Measurements from ENCODE around the gene POU4F3. TPM values are rescaled to one million over a fixed set of nuclear protein-coding genes. Genes with fewer than 3 reads are reported as not detected.
A peak's percentile ranks its signal among the peaks of the same experiment; 100 is the strongest.

POU4F3 gene
- total RNA-seq, 1 donor from 2014 or later, result not detected

- ATAC-seq (no peak), DNase-seq (no peak)
- intact Hi-C loops (cut with micrococcal nuclease), result no loop called here
Measured at GRCh38 chr5:146337264-146337904, 1.3 kb upstream of the POU4F3 start.

GRCh38 chr5:146337928-146338327 lies 711 bp upstream of the POU4F3 start:
- intact Hi-C loops (cut with micrococcal nuclease), result no loop called here
- DNase-seq (no peak), ATAC-seq (no peak)

GRCh38 chr5:146339715-146340259 lies 1.1 kb downstream of the POU4F3 start:
- ATAC-seq (no peak), DNase-seq (no peak)
- intact Hi-C loops (cut with micrococcal nuclease), result no loop called here

- ATAC-seq (peak; percentile 69), DNase-seq (peak; percentile 73)
Measured at GRCh38 chr5:146340260-146341081, 1.8 kb downstream of the POU4F3 start.

GRCh38 chr5:146341854-146342253 lies 3.2 kb downstream of the POU4F3 start:
- DNase-seq (no peak), ATAC-seq (no peak)
- intact Hi-C loops (cut with micrococcal nuclease), result no loop called here

More at GRCh38 chr5:146340260-146341081, 1.8 kb downstream of the POU4F3 start:
- intact Hi-C loops (cut with micrococcal nuclease), result no loop called here

GRCh38 chr5:146342519-146342881 lies 3.9 kb downstream of the POU4F3 start:
- DNase-seq, result no peak
- no peak for ATAC-seq
- intact Hi-C loops (cut with micrococcal nuclease), result no loop called here

GRCh38 chr5:146342882-146343865 lies 4.5 kb downstream of the POU4F3 start:
- DNase-seq (no peak), ATAC-seq (no peak)
- intact Hi-C loops (cut with micrococcal nuclease), result no loop called here

GRCh38 chr5:146344155-146345118 lies 5.8 kb downstream of the POU4F3 start:
- no peak for ATAC-seq
- no peak for DNase-seq
- intact Hi-C loops (cut with micrococcal nuclease), result no loop called here

GRCh38 chr5:146345240-146345577 lies 6.6 kb downstream of the POU4F3 start:
- ATAC-seq (no peak), DNase-seq (no peak)
- intact Hi-C loops (cut with micrococcal nuclease), result no loop called here

GRCh38 chr5:146345578-146346366 lies 7.1 kb downstream of the POU4F3 start:
- intact Hi-C loops (cut with micrococcal nuclease), result no loop called here
- DNase-seq, result no peak
- ATAC-seq, result no peak

- intact Hi-C loops (cut with micrococcal nuclease), result no loop called here
- no peak for DNase-seq
- no peak for ATAC-seq
Measured at GRCh38 chr5:146357126-146357525, 18.5 kb downstream of the POU4F3 start.

GRCh38 chr5:146359836-146360235 lies 21.2 kb downstream of the POU4F3 start:
- intact Hi-C loops (cut with micrococcal nuclease), result no loop called here
- ATAC-seq, result no peak
- DNase-seq, result no peak

GRCh38 chr5:146363161-146363874 lies 24.7 kb downstream of the POU4F3 start:
- DNase-seq (no peak), ATAC-seq (peak; percentile 60)
- intact Hi-C loops (cut with micrococcal nuclease), result no loop called here

GRCh38 chr5:146365618-146366017 lies 27.0 kb downstream of the POU4F3 start:
- DNase-seq (no peak), ATAC-seq (no peak)
- intact Hi-C loops (cut with micrococcal nuclease), result no loop called here

GRCh38 chr5:146366904-146367303 lies 28.3 kb downstream of the POU4F3 start:
- DNase-seq (no peak), ATAC-seq (peak; percentile 92)
- intact Hi-C loops (cut with micrococcal nuclease), result no loop called here

- DNase-seq, result no peak
- intact Hi-C loops (cut with micrococcal nuclease), result no loop called here
- ATAC-seq, result no peak
Measured at GRCh38 chr5:146368137-146368536, 29.5 kb downstream of the POU4F3 start.

- intact Hi-C loops (cut with micrococcal nuclease), result no loop called here
- ATAC-seq (no peak), DNase-seq (no peak)
Measured at GRCh38 chr5:146369691-146370090, 31.1 kb downstream of the POU4F3 start.
